A549 (cell line): ENCODE data around the gene METTL16.

Experiments used
- BHLHE40 ChIP-seq: IDR thresholded peaks from 2 replicates; pipeline ENCODE4 v1.6.1; 2012; ENCODE audit warnings: low read depth, low read length, inconsistent platforms
- CTCF ChIP-seq: fragments of >200 bp; sonication (Bioruptor Twin); formaldehyde crosslinking; IDR thresholded peaks from 3 replicates; pipeline ENCODE4 v1.5.1; 2016
- EP300 ChIP-seq, 2 experiments: fragments of >200 bp; sonication (Bioruptor Twin); formaldehyde crosslinking; IDR thresholded peaks; 2 replicates in 1 of 2; 3 replicates in 1 of 2; pipeline ENCODE4 v1.6.1; 2016 to 2017
- JUNB ChIP-seq: fragments of >200 bp; sonication (Bioruptor Twin); formaldehyde crosslinking; IDR thresholded peaks from 2 replicates; pipeline ENCODE4 v1.6.1; 2016
- MAX ChIP-seq: IDR thresholded peaks from 2 replicates; pipeline ENCODE4 v1.6.1; 2012
- PHF8 ChIP-seq: fragments of 200-600 bp; sonication (generic); IDR thresholded peaks from 2 replicates; pipeline ENCODE4 v1.6.1; 2016; ENCODE audit warnings: low read depth, mild to moderate bottlenecking, antibody characterized with exemption, moderate library complexity, borderline replicate concordance
- POLR2A ChIP-seq: IDR thresholded peaks from 2 replicates; pipeline ENCODE4 v1.6.1; 2012; ENCODE audit warnings: mild to moderate bottlenecking, low read length
- RCOR1 ChIP-seq: fragments of 150-350 bp; IDR thresholded peaks from 2 replicates; pipeline ENCODE4 v1.6.1; 2014; ENCODE audit warnings: antibody characterized with exemption, low read length, low read depth
- REST ChIP-seq: fragments of 200-600 bp; sonication (generic); IDR thresholded peaks from 2 replicates; pipeline ENCODE4 v1.6.1; 2016; ENCODE audit warnings: antibody characterized with exemption, mild to moderate bottlenecking, moderate library complexity
- RFX5 ChIP-seq: fragments of 450-650 bp; IDR thresholded peaks from 2 replicates; pipeline ENCODE4 v1.7.1; 2014; ENCODE audit warnings: antibody characterized with exemption, mild to moderate bottlenecking, moderate library complexity

- no peak for TF ChIP-seq JUNB
- no peak for TF ChIP-seq CTCF
- TF ChIP-seq BHLHE40: no peak
- TF ChIP-seq RFX5: no peak
- no peak for TF ChIP-seq REST
- no peak for TF ChIP-seq EP300 (IDR thresholded peaks at IDR 0.05)
- no peak for TF ChIP-seq POLR2A
- no peak for TF ChIP-seq MAX
- no peak for TF ChIP-seq RCOR1
- TF ChIP-seq PHF8: no peak
These were observed 29.9 kb downstream of the METTL16 start for GRCh38 chr17:2481760-2482159.
